Right ventricle myocardium inferior (tissue), 1 donor: ENCODE measurements around the gene SALL4. TPM values are rescaled to one million over a fixed set of nuclear protein-coding genes. Genes with fewer than 3 reads are reported as not detected.
"Not testable (repeated sequence)": the region's sequence is repeated elsewhere in the genome, so short reads cannot be mapped to it uniquely, and the experiment has no call there.

Source experiments
- ATAC-seq: fragments of 200-7000 bp; cut with Tn5 transposase; one replicate; pipeline ENCODE4 v1.9.1; 2020; ENCODE audit warnings: mild to moderate bottlenecking, moderate library complexity
- DNase-seq: peaks from one replicate; pipeline ENCODE4 v3.0.0; 2021; ENCODE audit errors: missing footprints
- intact Hi-C: fragments of 100-400 bp; cut with DNase I; formaldehyde crosslinking; loops from one replicate; pipeline ENCODE4 v1.11.0; 2022
- total RNA-seq: library from RNA; stranded (reverse); fragmentation: NEBNext Ultra II Directional; extraction: Animal tissue kit (Norgen Biotek cat#: 25700); gene quantifications from one replicate; pipeline ENCODE4 v1.2.1, GENCODE V29; 2021
- donor health status: DM: no; HTN: yes; CAD: no; lungs with severe emphysema.

SALL4 gene
- total RNA-seq, 1 donor from 2014 or later = 0.19 TPM

DNA sequence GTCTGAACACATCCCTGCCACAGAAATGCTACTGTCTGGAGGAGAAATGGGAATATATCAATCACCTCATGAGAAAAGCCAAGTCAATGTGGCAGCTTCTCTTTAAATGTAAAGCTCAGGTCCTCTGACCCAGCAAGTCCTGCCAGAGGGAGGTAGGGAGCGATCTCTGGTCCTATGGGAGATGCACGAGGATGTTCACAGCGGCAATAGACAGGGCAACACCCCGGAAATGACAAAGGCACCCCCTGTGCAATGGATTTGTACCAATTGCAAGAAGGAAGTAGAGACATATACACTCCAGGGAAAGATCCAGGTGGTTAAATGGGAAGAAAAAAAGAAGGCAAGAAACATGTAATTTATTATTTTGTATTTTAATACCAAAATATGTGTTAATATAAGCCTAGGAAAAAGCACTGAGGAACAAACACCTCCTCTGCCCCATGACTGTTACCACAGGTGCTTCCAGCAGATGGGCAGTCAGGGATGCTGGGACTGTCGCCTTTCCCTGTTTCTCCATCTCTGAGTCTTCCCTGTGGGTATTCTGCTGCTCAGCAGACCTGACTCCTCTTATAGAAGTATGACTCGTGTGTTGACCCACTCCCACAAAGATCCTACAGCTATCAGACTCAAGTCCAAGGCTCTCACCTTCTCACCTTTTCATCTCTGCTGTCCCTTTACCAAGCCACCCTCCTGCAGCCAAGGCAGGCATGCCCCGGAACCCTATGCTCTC is 55.0 kb downstream of the SALL4 start:
- intact Hi-C loops = no loop called here
- no peak for ATAC-seq
- no peak for DNase-seq

DNA sequence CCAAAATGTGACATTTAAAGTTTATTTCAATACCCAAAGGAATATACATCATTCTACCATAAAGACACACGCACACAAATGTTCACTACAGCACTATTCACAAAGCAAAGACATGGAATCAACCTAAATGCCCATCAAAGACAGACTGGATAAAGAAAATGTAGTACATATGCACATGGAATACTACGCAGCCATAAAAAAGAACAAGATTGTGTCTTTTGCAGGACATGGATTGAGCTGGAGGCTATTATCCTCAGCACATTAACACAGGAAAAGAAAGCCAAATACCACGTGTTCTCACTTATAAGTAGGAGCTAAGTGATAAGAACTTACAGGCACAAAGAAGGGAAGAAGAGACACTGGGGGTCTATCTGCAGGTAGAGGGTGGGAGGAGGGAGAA is 56.5 kb downstream of the SALL4 start:
- ATAC-seq (no peak), DNase-seq (no peak)
- intact Hi-C loops = no loop called here

DNA sequence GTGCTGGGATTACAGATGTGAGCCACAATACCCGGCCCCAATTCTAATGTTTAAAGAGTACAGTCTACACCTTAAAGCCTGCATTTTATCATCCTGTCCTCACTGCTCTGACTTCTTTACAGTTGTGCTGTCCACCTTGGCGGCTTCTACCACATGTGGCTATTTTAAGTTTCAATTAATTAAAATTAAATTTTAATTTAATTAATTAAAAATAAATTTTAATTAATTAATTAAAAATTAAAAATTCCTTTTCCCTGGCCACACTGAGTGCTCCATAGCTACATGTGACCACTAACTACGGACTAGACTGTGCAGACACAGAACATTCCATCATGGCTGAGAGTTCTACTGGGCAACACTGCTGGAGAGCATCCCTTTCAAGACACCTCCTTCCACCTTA is 61.5 kb downstream of the SALL4 start:
- intact Hi-C loops = no loop called here
- DNase-seq = no peak
- no peak for ATAC-seq

DNA sequence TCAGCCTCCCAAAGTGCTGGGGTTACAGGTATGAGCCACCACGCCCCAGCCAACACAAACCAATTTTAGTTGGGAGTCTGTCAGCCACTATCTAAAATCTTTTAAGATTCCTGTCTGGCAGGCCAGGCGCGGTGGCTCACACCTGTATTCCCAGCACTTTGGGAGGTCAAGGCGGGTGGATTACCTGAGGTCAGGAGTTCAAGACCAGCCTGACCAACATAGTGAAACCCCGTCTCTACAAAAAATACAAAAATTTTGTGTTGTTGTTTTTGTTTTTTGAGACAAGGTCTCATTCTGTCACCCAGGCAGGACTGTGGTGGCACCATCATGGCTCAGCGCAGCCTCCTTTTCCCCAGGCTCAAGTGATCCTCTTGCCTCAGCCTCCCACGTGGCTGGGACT is 62.0 kb downstream of the SALL4 start:
- intact Hi-C loops, ATAC-seq, DNase-seq: not testable (repeated sequence)

DNA sequence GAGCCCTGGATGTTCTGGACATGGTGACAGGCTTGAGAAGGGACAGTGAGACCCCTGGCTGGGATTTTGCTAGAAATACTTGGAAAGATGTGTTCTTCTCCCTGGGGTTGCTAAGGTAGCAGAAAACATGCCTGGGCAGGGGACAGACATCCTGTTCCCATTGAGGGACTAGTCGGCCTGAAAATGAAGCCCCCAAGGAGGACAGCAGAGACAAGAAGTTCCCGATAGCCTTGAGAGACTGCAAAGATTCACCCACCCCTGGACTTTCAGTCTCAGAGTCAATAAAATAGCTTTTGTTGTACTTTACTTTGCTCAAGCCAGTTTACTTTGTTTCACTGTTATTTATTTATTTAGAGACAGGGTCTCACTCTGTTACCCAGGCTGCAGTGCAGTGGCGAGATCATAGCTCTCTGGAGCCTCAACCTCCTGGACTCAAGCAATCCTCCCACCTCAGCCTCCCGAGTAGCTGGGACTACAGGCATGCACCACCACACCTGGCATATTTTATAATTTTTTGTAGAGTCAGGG is 62.5 kb downstream of the SALL4 start:
- DNase-seq (no peak), ATAC-seq (no peak)
- intact Hi-C loops = no loop called here

DNA sequence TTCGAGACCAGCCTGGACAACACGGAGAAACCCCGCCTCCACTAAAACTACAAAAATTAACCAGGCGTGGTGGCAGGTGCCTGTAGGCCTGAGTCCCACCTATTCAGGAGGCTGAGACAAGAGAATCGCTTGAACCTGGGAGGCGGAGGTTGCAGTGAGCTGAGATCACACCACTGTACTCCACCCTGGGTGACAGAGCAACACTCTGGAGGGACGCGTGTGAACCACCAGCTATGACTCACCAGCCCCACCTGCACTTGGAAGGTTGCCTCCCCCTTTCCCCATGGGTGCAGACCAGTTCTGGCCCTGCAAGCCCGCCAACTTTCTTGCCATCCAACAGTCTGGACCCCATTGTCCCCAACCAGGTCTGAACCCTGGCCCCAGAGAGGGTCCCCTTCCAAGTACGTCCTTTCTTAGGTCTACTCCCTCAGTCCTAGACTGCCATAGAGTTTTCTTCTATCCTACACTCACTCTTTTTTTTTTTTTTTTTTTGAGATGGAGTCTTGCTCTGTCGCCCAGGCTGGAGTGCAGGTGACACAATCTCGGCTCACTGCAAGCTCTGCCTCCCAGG is 63.4 kb downstream of the SALL4 start:
- ATAC-seq = no peak
- DNase-seq = no peak
- intact Hi-C loops = no loop called here

DNA sequence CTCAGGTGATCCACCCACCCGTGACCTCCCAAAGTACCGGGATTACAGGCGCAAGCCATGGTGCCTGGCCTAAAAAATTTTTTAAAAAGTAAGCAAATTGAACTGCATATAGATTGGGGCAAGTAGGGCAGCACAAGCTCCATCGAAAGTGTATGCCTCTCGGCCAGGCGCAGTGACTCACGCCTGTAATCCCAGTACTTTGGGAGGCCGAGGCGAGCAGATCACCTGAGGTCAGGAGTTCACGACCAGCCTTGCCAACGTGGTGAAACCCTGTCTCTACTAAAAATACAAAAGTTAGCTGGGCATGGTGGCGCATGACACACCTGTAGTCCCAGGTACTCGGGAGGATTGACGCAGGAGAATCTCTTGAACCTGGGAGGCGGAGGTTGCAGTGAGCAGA is 64.1 kb downstream of the SALL4 start:
- ATAC-seq, intact Hi-C loops, DNase-seq: not testable (repeated sequence)

DNA sequence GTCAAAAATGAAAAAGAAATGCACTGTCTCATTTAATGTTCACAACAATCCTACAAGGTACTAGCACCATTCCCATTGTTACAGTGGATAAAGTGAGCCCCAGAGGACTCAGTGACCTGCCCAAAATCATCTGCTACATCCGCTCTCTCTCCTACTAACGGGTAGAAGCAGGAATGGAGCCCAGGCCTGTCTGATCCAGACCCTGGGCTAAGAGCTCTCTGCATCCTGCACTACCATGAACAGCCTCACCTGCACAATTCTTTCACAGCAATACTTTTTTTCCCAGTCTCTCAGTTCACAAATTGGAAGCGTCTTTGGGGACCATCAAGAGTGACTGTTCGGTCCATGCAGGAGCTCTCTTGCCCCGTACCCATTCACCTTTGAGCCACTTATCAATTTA is 65.4 kb downstream of the SALL4 start:
- no peak for ATAC-seq
- DNase-seq = no peak
- intact Hi-C loops = no loop called here

DNA sequence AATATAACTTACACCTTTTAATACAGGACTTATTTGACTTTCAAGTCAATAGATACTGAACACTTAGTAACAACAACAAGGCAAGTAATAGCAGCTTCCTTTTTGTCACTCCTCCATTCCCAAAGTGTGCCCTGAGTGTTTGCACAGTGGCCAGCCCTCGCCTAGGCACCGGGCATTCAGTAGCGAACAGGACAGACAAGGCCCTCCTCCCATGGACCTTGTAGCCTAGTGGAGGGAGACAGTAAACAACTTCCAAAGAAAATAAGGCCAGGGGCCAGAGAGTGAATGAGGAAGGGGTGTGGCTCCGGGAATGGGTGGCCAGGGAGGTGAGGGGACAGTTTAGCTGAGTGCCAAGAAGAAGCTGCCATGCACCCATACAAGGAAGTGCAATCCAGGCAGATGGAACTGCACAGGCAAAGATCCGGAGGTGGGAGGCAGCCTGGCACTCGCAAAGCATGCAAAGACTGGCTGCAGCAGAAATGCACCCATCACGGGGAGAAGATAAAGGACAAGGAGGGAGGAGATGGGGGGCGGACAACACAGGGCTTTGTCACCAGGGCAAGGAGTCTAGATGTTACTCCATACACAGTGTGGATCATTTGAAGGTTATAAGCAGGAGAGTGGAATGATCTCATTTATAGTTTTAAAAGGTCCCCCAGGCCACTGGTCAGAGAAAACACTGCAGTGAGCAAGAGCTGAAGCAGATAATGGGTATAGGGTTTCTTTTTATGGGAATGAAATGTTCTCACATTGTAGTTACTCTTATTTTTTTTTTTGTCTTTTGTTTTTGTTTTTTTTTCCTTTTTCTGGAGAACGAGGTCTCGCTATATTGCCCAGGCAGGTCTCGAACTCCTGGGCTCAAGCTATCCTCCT is 66.4 kb downstream of the SALL4 start:
- no peak for ATAC-seq
- intact Hi-C loops = no loop called here
- no peak for DNase-seq

DNA sequence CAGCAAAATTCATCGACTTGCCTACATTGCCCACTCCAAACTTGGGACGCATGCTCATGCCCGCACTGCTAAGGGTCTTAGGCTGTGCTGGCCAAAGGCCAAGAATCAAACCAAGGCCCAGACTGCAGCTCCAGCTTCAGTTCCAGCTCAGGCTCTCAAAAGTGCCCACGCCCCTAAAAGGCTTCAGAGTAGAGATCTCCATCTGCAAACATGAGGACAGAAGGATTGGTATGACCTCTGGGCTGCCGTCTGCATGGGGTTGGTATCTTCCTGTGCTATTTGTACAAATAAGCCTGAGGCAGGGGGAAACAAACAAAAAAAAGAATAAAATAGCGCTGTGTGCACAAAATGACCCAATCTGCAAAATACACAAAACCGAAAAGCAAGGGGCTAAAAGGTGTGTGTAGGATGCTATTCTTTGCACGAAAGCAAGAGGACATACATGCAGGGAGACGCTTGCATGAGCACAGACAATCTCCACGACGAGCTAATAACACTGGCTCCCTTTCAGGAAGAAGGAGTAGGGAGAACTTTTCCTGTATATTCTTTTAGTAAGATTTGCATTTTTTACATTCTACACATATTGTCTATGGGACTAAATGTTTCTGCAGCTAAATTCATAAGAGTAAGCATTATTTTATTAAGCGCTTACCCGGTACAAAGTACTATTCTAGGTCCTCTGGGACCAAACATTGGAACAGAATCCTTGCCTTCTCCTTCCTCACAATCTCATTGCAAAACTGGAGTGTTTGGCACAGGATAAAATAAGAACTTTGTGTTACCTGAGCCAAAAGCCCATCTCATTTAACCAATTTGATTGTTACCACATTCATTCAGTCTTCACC is 67.2 kb downstream of the SALL4 start:
- DNase-seq = no peak
- ATAC-seq = no peak
- intact Hi-C loops = no loop called here

DNA sequence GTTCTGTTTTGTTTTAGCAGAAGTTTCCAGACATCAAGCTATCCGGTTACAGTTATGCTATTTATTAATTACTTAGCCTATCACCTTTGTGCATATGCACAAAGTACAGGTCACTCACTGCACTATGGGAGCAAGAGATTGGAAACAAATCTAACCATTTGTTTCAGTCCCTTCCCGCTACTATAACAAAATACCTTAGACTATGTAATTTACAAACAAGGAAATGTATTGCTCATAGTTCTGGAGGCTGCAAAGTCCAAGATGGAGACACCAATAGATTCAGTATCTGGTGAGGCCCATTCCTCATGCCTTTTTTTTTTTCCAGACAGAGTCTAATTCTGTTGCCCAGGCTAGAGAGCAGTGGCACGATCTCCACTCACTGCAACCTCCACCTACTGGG is 69.3 kb downstream of the SALL4 start:
- DNase-seq (no peak), ATAC-seq (no peak)
- intact Hi-C loops = no loop called here

Other genes starting within 250 kb of the SALL4 start
- gene ATP9A, start 34.1 kb downstream of the SALL4 start, total RNA-seq = 21.2 TPM